ENCODE data around the gene EFNA5. TPM values are rescaled to one million over a fixed set of nuclear protein-coding genes. Genes with fewer than 3 reads are reported as not detected.
A peak's percentile ranks its signal among the peaks of the same experiment; 100 is the strongest.

Gene EFNA5
- total RNA-seq, 1 experiment from 2014 or later: 50.0 TPM

DNA sequence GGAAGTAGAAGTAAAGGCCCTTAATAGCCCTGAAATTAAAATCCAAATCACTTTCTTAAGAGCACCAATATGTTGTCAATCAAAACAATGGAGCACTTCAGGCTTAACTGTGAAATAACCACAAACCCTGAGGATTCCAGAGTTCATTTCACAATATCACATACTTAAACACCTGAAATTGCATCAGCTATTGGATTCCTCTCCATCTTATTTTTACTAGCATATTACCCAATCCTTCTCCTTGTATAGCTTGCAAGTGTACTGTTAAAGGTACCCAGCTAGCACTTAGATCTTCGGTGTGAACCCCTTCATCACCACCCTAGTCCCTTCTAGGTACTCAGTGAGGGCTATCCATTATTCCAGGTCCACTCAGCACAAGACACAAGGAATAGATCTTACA is 287.3 kb downstream of the EFNA5 start:
- no peak for DNase-seq (ENCODE audit: extremely low read depth, low read depth)

DNA sequence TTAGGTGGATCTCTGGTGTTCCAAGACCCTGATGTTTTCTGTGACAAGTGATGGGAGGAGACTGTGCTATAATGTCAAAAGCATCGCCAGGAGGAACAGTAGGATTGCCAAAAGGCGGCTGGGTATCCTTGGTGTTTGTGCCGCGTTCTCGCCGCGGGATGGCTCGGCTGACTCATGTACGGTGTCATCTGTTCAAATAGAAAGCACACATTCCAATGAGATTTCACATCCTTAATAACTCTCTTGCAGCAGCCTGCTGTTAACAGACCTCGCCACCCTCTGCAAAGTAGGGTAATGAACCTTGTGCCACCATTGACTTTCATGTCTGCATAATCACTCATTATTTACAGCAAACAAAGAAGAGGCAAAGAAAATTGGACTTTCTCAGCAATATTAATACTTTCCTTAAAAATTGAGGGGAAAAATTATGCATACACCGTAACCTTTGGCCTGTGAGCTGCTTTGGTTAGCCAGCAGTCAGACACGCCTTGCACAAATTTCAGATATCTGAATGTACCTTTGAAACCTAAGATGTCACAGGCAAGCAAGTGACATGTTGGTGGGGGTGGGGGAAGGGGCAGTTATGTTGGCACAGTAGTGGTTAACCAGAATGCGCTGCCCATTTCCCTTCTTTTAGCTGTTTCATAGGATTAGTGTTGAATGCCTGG is 289.4 kb downstream of the EFNA5 start:
- DNase-seq (ENCODE audit: extremely low read depth, low read depth): peak; percentile 97

DNA sequence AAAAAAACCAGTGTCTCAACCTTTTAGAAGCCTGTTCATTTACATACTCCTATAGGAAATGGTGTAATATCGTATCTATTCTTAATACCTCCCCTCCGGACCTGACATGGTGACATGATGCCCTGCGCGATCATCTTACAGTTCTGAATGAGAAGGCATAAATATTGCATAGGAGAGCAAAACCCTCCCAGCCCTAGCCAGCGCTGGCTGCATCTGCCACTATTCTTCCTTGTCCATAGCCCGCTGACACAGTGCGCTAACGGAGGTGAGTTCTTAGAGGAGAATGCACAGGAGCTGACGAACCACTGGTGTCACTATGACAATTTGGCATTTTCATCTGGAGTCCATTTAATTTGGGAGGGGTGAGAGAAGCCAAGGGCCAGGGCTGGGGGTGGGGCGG is 290.1 kb downstream of the EFNA5 start:
- peak; percentile 95 for DNase-seq (ENCODE audit: extremely low read depth, low read depth)

GRCh38 chr5:107378218-107378899 is 292.4 kb downstream of the EFNA5 start:
- no peak for DNase-seq (ENCODE audit: extremely low read depth, low read depth)

DNA sequence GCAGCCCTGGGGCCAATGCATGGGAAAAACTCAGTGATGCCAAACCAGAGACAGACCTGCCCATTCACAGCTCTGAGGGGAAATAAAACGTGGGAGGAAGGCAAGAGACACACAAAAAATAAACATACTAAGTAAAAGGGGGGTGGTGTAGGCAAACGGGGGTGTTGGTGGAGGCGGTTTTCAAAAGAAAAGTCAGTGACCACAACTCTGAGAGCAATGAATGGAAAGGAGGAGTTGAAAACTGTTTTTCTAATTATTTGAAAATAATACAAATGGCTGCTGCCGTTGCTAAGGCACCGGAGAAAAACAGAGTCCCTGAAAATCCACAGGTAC is 293.5 kb downstream of the EFNA5 start:
- DNase-seq (ENCODE audit: extremely low read depth, low read depth): no peak

GRCh38 chr5:107376546-107377276 is 294.0 kb downstream of the EFNA5 start:
- no peak for DNase-seq (ENCODE audit: extremely low read depth, low read depth)

- DNase-seq (ENCODE audit: extremely low read depth, low read depth): no peak
These were observed 297.0 kb downstream of the EFNA5 start for GRCh38 chr5:107373549-107374263.

GRCh38 chr5:107372723-107373450 is 297.9 kb downstream of the EFNA5 start:
- DNase-seq (ENCODE audit: extremely low read depth, low read depth): no peak

DNA sequence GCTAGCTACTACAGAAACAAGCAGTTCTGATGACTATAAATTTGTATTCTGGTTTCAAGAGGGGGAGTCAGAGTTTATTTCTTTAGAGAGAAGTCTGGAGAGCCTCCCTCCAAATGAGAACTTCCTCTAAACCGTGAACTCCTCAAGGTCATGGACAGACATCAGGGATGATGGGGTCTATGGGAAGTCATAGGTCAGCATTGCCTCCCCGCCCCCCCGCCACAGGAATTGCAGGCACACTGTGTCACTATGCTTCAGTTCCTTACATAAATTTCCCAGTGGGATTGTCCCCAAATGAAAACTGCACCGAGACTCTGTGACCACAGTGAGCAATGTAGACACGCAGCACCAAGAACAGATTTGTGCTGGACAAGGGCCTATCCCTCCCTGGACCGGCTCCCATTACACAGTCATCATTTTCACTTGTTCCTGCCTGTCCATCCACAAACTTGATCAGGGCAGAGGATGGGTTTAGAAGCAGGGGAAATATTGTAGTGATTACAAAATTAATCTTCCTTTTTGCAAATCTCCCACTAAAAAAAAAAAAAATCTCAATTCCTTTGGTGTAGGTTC is 300.3 kb downstream of the EFNA5 start:
- DNase-seq (ENCODE audit: extremely low read depth, low read depth): no peak

DNA sequence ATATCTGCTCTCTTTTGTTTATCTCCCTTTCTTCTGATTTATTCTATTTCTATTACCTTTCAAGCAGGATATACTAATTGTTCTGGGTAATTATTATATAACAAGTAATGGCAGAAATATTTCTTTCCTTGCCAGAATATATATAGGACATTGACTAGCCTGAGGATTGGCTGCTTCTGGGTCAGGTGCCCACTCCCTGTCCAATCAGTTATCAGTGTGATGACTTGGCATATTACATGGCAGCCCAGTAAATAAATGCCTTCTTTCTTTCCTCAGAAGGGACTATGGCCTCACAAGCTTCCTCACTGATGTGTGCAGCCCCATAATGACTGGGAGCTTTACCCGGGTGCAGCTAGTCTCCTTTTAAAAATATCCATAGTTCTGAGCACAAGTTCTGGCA is 301.1 kb downstream of the EFNA5 start:
- no peak for DNase-seq (ENCODE audit: extremely low read depth, low read depth)

- DNase-seq (ENCODE audit: extremely low read depth, low read depth): no peak
These were observed 302.1 kb downstream of the EFNA5 start for GRCh38 chr5:107368615-107369014.

DNA sequence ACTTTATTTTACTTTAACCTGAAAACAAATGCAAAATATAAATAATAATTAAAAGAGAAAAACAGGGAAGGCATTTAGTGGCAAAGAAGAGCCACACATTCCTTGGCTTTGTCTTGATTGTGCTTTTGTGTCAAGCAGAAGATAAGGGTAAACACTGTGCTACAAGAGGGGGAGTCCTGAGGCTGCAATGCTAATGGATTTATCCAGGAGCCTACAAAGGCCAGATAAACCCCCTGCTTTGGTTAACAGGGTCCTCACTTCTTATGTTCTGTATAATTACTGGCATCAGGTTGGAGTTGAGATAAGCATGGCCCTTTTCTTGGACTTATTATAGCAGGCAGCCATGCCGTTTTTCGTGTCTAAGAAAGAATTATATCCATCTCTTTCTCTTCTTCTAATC is 302.8 kb downstream of the EFNA5 start:
- DNase-seq (ENCODE audit: extremely low read depth, low read depth): no peak

GRCh38 chr5:107367480-107367879 is 303.3 kb downstream of the EFNA5 start:
- no peak for DNase-seq (ENCODE audit: extremely low read depth, low read depth)

DNA sequence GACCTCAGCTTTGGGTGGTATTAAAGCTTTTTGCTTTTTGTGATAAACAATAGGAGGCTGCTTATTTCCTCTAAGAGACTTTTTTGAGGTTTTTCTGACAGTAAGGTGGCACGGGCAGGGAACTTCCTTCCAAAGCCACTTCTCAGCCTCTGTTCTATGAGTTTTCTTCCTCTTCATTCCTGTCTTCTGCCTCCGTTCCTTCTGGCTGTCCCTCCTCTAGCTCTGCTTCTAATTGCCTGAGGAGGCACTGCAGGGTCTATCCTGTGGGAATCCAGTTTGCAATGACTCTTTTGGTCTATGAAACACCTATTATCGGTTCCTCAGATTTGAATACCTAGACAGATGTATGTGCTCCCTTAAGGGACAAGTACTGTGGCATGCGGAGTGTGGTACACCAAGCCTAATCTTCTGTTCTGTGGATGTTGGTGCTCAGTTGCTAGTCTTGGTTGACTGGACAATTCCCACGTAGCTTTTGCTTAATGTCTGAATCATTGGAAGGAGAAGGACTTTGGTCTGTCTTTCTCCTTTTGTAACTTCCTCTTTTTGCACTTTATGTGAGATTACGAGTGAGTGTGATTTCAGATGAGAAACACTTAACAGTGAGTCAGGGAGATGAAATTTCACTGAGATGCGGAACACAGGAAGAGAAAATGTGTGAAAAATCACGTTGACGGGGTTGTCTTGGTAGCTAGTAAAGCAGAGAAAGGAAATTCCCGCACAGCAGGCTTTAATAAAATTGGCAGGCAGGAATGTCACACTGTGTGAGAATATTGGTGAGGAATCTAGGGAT is 305.2 kb downstream of the EFNA5 start:
- DNase-seq (ENCODE audit: extremely low read depth, low read depth): peak; percentile 99

GRCh38 chr5:107364443-107365319 is 306.1 kb downstream of the EFNA5 start:
- DNase-seq (ENCODE audit: extremely low read depth, low read depth): no peak

GRCh38 chr5:107363768-107364167 is 307.0 kb downstream of the EFNA5 start:
- no peak for DNase-seq (ENCODE audit: extremely low read depth, low read depth)

GRCh38 chr5:107361945-107362344 is 308.8 kb downstream of the EFNA5 start:
- peak; percentile 95 for DNase-seq (ENCODE audit: extremely low read depth, low read depth)

- DNase-seq (ENCODE audit: extremely low read depth, low read depth): no peak
These were observed 310.9 kb downstream of the EFNA5 start for GRCh38 chr5:107359916-107360234.

Data from NCI-H460 (cell line).